DMS153 treated with DMSO at 0.1 percent for 48 hours (cell line): ENCODE data around the gene WFS1.

Source experiments
- DNase-seq: peaks from one replicate; lab custom pipeline; 2025; ENCODE audit not compliant: unreplicated experiment; lab: John Stamatoyannopoulos, UW

The WFS1 gene

DNA sequence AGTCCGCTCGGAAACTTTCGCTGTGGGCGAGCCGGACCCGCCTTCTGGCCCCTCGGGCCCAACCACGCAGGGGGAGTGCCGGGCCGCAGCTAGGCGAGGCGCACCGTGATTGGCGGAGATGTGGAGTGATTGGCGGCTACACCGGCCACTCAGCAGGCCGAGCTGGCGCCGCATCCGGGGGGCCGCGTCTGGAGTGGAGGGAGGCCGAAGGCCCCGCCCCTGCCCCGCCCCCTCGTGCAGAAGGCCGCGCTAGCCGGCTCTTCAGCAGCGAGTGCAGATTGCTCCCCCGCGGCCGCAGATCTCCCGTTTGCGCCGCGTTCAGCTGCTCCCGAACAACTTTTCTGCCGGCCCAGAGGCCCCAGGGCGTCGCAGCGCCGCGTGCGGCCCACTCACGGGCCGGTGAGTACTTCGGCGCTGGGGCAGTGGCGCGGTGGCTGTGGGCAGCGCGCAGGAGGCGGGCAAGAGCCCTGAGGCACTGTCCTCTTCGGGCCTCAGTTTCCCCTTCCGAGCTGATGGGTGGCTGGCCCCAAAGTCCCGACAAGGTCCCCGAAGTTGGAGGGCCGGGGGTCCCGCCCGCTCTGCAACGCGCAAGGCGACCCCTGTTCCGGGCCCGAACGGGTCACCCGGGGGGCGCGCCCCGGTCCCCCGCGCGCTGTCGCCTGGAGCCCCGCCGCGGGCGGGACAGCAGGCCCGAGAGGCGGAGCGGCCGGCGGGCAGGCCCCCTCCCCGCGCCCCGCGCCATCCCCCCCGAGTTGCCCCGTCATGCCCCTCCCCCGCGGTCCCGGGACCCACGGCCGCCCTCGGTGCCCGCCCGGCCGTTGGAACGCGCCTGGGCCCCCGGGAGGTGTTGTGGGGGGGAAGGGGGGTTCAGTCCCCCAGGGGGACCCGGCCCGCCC lies at the start of gene WFS1:
Gene WFS1, plus strand, starts transcription at position 235 of the 896 bp plus-strand sequence. CDS start 7,606 bp downstream, outside the sequence.
- DNase-seq, result peak; percentile 48

DNA sequence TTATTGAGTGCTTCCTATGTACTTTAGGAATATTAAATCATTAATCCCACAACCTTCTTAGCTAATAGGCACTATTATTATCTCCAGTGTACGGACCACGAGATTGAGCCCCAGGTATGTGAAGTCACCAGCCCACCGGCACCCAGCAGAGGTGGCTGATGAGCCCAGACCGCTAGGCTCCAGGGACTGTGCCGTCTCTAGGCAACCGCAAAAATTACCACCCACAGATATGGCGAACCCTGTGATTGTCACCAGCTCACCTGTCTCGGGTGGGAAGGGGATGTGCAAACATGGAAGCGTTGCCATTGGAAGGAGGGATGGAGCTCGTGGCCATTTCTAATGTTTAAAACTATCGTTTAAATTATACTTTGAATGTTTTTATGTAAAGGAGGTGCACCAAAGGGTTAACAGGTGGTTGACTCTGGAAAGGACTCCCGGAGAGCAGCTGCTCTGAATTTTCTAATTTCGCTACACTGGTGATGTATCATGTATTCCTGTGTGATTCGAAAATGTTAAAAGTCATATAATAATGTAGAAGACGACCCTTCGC lies 48.3 kb upstream of the WFS1 start:
- DNase-seq, result no peak

GRCh38 chr4:6221851-6222760 lies 47.5 kb upstream of the WFS1 start:
- no peak for DNase-seq

DNA sequence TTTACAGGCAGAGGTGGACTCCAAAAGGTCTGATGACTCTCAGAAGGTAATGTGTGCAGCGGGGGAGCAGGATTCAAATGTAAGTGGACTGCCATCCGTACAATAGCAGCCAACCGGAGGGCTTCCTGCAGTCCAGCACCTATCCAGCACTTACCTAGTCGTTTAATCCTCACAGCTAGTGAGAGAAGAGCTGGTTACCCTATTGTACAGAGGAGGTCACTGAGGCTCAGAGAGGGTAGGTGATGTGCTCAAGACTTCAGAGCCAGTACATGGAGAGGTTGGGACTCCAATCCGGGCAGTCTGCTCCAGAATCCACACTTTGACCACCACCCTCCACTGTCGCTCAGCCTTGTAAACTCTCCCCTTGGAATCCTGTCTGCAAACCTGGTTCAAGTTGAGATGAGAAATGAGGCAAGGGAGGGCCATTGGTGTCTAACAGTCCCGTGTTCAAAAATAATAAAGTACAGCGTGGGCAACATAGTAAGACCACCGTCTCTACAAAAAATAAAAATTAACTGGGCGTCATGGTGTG lies 46.8 kb upstream of the WFS1 start:
- no peak for DNase-seq

GRCh38 chr4:6224735-6225134 lies 44.9 kb upstream of the WFS1 start:
- DNase-seq, result no peak

DNA sequence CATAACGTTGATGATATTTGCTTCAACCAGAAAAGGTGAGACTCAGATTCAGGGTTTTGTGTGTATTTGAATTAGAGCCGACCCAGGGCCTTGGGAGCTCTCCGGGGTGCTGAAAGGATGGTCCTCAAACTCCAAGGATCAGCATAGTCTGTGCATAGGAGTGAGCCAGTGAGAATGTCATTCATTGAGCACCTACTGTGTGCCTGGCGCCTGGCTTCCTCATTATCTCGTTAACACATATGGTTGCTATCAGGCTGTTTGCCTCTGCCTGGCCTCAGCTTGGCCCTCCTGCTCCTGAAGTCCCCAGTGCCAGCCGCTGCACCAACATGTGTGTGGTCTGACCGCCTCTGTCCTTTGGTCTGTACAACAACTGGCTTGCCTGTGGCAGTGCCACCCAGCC lies 44.2 kb upstream of the WFS1 start:
- DNase-seq, result no peak

GRCh38 chr4:6226506-6226905 lies 43.1 kb upstream of the WFS1 start:
- no peak for DNase-seq

DNA sequence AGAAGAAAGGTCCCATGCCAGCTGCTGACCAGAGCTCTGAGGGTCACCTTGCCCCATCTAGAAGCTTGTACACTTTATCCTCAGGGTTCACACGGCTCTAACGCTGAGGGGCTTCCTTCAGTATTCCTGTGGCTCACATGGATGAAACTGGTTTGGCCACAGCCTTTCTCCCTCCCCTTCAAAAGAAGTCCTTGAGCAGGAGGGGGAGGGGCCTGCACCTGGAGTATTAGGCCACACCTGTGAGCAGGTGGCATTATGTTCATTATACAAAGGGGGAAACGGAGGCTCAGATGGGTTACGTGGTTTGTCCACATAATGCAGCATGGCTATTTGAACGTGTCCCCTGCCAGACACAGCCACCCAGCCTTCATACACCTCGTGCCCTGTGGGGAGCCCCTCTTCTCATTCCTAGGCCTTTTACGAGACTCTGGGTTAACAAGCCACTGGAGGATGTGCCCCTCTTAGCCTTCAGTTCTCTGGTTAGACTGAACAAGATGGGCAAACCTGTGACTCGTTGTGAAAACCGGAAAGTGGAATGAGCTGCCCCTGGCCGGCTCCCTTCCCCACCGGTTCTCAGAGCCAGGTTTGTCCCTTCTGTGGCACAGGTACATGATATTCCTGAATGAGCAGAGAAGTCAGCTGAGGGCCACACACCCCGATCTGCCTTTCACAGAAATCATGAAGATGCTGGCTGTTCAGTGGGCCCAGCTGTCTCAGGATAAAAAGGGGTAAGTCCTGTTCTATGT lies 42.1 kb upstream of the WFS1 start:
- no peak for DNase-seq

- DNase-seq, result no peak
These were observed 41.2 kb upstream of the WFS1 start for GRCh38 chr4:6228158-6229067.

DNA sequence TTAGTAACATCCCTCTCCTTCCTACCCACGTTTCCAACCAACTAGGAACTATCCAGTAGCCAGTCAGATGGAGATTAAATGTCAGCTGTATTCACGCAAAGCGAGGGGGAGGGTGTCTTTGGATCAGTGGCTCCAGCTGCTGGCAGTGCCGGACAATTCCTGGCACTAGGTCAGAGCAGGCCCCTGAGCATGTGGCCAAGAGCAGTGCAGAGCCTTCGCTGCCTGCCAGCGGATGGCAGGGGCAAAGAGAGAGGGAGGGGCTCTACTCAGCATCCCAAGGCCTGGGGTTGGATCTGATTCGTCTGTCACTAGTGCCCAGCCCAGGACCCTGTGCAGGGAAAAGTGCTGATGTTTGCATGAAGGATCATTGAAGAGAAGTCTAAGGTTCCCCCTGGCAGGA lies 40.6 kb upstream of the WFS1 start:
- DNase-seq, result no peak

DNA sequence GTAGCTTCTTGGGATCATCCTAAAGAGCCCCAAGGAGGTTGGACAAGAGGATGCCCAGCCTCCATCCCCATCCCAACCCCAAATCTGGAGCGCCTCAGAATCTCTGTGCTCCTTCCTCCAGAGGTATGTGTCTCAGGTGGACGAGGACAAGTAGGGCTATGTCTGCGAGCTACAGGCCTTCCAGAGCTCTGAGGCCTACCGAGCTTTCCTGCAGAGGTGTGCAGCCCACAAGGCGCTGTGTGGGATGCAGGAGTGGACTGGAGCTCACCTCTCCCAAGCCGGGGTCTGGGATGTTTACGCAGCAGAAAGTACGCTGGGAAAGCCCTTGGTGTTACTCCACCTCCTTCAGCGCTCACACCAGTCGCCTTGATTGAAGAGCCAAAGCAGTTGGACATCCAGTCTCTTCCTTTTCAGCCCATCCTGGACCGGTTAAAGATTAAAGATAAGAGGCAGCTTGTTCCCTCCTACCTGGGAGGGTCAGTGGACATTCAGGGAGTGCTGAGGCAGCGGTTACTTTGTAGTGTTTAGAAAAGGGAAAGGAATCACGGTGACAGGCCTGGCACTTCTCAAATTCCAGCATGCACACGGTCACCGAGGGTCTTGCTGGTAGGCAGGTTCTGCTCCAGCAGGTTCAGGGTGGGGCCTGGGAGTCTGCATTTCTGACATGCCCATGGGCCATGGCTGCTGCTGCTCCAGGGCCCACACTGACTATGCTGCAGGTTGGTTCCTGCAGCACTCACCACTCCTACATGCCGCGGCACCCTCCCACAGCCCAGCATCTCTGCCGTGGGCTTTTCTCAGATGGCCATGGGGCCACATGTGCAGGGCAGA lies 39.8 kb upstream of the WFS1 start:
- DNase-seq, result no peak

- no peak for DNase-seq
These were observed 39.2 kb upstream of the WFS1 start for GRCh38 chr4:6230502-6230785.

- DNase-seq, result no peak
These were observed 38.6 kb upstream of the WFS1 start for GRCh38 chr4:6230827-6231662.

DNA sequence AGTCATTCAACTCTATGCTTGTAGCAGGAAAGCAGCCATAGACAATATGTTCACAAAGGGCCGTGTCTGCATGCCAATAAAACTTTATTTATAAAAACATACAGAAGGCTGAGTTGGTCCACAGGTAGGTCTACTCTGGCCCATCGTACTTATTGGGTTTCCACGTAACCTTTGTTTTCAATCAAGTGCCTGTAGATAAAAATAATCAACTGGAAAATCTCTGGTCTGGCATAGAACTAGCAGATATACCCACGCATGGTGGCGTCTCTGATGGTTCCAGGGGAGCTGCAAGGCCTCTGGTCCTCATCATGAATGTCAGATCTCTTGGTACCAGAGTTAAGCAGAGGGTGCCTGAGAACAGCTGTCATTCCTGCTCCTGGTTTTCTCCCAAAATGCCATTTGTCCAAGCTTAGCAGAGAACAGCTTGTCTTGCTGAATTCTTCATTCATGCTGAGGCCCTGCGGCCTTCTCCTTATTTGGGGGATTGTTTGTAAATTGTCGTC lies 37.9 kb upstream of the WFS1 start:
- DNase-seq, result no peak

DNA sequence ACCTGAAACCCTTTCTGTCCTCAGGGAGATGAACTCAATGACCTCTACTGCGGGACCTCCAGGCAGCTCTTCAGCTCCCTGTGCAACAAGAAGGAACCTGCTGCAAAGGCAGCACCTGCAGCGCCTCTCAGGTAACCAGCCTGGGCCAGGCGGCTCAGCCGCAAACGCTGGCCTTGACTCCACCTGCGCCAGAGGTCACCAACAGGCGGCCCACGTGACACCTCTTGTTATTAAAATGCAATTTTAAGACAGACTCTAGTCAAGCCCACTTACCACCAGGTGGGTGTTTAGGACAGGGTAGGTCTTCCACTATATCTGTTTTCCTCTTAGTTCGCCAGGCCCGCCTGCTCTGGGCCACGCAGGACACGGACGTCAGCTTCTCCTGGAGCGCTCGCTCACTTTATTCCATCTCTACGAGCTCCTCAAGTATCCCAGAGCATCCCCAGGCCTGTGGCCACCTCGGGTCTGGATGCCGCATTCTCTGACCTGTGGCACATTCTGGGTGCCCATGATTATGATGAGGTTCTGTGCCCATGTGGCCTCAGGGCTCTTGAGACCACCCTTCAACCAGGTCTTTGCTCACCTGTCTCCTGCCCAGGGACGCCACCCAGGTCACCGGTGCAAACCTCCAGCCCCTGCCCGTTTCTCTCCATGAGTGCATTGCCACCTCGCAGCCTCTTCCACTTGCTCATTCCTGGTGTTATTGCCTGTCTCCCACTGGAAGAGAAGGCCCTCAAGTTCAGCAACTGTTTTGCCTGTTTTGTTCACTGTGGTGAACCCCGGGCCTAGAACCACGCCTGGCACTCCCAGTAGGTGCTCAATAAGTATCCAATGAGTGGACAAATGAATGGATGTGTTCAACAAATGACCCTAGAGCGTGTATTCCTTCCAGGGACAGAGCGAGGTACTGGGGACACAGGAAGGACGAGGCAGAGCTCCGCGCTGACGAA lies 36.5 kb upstream of the WFS1 start:
- no peak for DNase-seq

- DNase-seq, result no peak
These were observed 35.7 kb upstream of the WFS1 start for GRCh38 chr4:6233929-6234328.

- DNase-seq, result no peak
These were observed 34.6 kb upstream of the WFS1 start for GRCh38 chr4:6235012-6235411.
